GM23248 (cell line): ENCODE measurements around the gene RBBP8NL.

Source experiments
- EZH2 ChIP-seq: fragments of 200-600 bp; sonication (generic); IDR thresholded peaks from 2 replicates; pipeline ENCODE4 v1.6.1; 2018; ENCODE audit warnings: antibody characterized with exemption, mild to moderate bottlenecking; ENCODE audit not compliant: insufficient read depth, poor library complexity, severe bottlenecking
- EZH2phosphoT487 ChIP-seq: fragments of 200-600 bp; sonication (generic); IDR thresholded peaks from 2 replicates; pipeline ENCODE4 v1.6.1; 2018; ENCODE audit warnings: antibody characterized with exemption, moderate library complexity, mild to moderate bottlenecking, low read depth; ENCODE audit not compliant: insufficient read depth

DNA sequence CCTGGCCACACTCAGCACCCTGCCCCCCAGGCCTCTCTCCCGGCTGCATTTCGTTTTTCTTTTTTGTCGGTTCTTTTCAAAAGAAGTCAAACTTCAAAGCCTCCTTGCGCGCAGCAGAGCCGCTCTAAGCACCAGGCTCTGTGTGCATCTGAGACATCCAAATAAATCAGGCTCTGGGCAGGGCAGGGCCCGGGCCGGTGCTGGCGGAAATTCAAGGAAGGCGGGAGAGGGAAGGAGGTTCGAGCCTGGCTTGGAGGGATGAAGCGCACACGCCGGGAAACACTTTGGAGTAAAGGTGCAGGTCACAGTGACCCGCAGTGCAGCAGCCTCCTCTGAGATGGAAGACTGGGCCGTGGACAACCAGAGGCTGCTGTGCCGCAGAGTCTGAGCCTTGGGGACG lies 42.7 kb upstream of the RBBP8NL start:
- no peak for TF ChIP-seq EZH2phosphoT487
- peak; percentile 19 for TF ChIP-seq EZH2
